C4-2B (cell line): ENCODE results near the gene DGKI.
A peak's percentile ranks its signal among the peaks of the same experiment; 100 is the strongest.

Experiments
- H3K27ac ChIP-seq: fragments of 450-650 bp; 2 replicates; pipeline ENCODE4 v1.5.1; 2017
- CTCF ChIP-seq: fragments of 450-650 bp; conservative IDR thresholded peaks from 2 replicates; pipeline ENCODE4 v1.5.1; 2017; ENCODE audit warnings: mild to moderate bottlenecking
- ZFX ChIP-seq: fragments of 450-650 bp; IDR thresholded peaks from 2 replicates; pipeline ENCODE4 v1.6.1; 2017

DGKI gene

GRCh38 chr7:137667633-137668387 is 179.0 kb downstream of the DGKI start:
- TF ChIP-seq ZFX (no peak), CTCF (no peak)
- H3K27ac ChIP-seq = no peak overlapping the region

- TF ChIP-seq CTCF = no peak
- no peak for TF ChIP-seq ZFX
- no peak overlapping the region for H3K27ac ChIP-seq
Measured at GRCh38 chr7:137664846-137665245, 181.9 kb downstream of the DGKI start.

GRCh38 chr7:137661634-137662033 is 185.1 kb downstream of the DGKI start:
- TF ChIP-seq ZFX = no peak
- TF ChIP-seq CTCF = no peak

GRCh38 chr7:137658190-137658900 is 188.4 kb downstream of the DGKI start:
- H3K27ac ChIP-seq = no peak overlapping the region
- TF ChIP-seq ZFX (no peak), CTCF (no peak)

More at GRCh38 chr7:137661634-137662033, 185.1 kb downstream of the DGKI start:
- H3K27ac ChIP-seq = no peak overlapping the region

- TF ChIP-seq ZFX = no peak
- no peak overlapping the region for H3K27ac ChIP-seq
Measured at GRCh38 chr7:137657476-137658189, 189.1 kb downstream of the DGKI start.

GRCh38 chr7:137656850-137657232 is 189.9 kb downstream of the DGKI start:
- H3K27ac ChIP-seq = no peak overlapping the region
- no peak for TF ChIP-seq CTCF
- TF ChIP-seq ZFX = no peak

- no peak overlapping the region for H3K27ac ChIP-seq
- TF ChIP-seq CTCF = peak; percentile 97
- no peak for TF ChIP-seq ZFX
Measured at GRCh38 chr7:137656227-137656849, 190.4 kb downstream of the DGKI start.
